Measurements from ENCODE around the gene ANKRD18B. TPM values are rescaled to one million over a fixed set of nuclear protein-coding genes. Genes with fewer than 3 reads are reported as not detected.
A peak's percentile ranks its signal among the peaks of the same experiment; 100 is the strongest.
"Not testable (repeated sequence)": the region's sequence is repeated elsewhere in the genome, so short reads cannot be mapped to it uniquely, and the experiment has no call there.

ANKRD18B gene
- total RNA-seq (2022) (30.5 and 30.8 TPM in 2 replicates), Bru-seq, nascent RNA (percentile 77 among the genes with signal in this experiment), BruChase-seq, experiment 1, labeled RNA remaining after a 6-hour chase (percentile 79 among the genes with signal in this experiment), BruChase-seq, experiment 2, labeled RNA remaining after a 2-hour chase (percentile 81 among the genes with signal in this experiment)
- long read RNA-seq, partial matches to known transcripts: 0 of 5 reads
- long read RNA-seq, other reads (novel, unspliced or antisense): 5 of 5 reads

DNA sequence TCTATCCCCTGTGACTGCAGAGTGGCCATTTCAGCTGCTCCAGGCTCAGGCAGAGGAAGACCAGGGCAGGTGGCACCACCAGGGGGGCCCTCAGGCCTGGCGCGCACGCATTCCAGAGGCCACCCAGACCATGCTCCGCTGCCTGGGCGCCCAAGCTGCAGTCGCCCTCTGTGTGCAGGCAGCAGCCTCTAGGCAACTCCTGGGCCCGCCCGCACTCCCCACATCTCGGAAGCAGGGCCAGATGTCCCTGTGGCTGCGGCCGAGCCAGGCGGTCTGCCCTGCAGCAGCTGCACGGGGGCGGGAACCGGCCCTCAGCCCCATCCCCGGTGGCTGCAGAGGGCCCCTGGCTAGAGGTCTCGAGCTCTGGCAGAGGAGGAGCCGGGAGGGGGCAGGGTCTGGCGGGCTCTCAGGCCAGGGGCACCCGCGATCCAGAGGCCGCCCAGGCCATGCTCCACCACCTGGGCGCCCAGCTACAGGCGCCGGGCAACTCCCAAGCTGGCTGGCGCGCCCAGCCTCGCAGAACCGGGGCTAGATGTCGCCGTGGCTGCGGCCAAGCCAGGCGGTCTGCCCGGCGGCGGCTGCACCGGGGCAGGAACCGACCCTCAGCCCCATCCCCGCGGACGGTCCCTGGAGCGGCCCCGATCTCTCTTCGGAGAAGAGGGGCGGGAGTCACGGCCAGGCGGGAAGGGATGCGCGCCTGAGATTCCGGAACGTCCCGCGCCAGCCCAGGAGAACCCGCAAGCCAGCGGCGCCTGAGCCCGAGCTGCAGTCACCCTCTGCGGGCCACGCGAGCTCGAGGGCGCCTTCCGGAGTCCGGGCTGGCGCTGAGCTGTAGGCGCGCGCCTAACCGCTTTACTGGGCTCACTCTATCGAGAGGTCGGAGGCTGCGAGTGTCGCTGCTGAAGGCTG is at the start of gene ANKRD18B:
TSS of gene ANKRD18B (plus strand) at position 855 of the 909 bp plus-strand sequence. CDS start 239 bp downstream, outside the sequence.
- intact Hi-C loops (cut with micrococcal nuclease; ENCODE audit: unreplicated experiment); H3K9me3 Mint-ChIP-seq (ENCODE audit: low read depth, unreplicated experiment); BruUV-seq (replicated peaks); H3K27me3 Mint-ChIP-seq (ENCODE audit: unreplicated experiment): not testable (repeated sequence)
- DNase-seq: peak; percentile 77
- Mint-ChIP-seq H3K4me1 (ENCODE audit: low read depth, unreplicated experiment) (peaks cover 22% of the 10 kb centered on the region), H3K36me3 (ENCODE audit: insufficient read depth, unreplicated experiment) (peaks cover 30% of the 10 kb centered on the region), H3K27ac (ENCODE audit: unreplicated experiment) (peak within 1 kb of the TSS; percentile 89), H3K4me3 (ENCODE audit: low read depth, unreplicated experiment) (peak within 1 kb of the TSS; percentile 91)
- CTCF ChIA-PET: interaction anchor here (1.2 to 2.3 kb wide), 3 partner anchors 13 to 50 kb away, joined by 3 to 11 read pairs (median 4); partner anchors contain the start of gene NOL6
- TF ChIP-seq, protein P1, sequence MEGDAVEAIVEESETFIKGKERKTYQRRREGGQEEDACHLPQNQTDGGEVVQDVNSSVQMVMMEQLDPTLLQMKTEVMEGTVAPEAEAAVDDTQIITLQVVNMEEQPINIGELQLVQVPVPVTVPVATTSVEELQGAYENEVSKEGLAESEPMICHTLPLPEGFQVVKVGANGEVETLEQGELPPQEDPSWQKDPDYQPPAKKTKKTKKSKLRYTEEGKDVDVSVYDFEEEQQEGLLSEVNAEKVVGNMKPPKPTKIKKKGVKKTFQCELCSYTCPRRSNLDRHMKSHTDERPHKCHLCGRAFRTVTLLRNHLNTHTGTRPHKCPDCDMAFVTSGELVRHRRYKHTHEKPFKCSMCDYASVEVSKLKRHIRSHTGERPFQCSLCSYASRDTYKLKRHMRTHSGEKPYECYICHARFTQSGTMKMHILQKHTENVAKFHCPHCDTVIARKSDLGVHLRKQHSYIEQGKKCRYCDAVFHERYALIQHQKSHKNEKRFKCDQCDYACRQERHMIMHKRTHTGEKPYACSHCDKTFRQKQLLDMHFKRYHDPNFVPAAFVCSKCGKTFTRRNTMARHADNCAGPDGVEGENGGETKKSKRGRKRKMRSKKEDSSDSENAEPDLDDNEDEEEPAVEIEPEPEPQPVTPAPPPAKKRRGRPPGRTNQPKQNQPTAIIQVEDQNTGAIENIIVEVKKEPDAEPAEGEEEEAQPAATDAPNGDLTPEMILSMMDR (IDR thresholded peaks at IDR 0.05; ENCODE audit: unreplicated experiment): peak; percentile 14

DNA sequence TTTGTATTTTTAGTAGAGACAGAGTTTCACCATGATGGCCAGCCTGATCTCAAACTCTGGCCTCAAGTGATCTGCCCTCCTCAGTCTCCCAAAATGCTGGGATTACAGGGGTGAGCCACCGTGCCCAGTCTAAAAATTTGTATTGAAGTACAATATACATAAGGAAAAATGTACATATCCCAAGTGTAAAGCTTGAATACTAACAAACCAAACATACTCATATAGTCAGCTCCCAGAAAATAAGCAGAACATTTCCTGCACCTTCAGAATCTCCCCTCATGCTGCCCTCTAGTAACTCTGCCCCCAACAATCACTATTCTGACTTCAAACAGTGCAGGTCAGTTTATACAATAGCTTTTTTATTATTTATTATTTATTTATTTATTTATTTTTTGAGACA is 48.7 kb upstream of the ANKRD18B start:
- intact Hi-C loops (cut with micrococcal nuclease; ENCODE audit: unreplicated experiment): no loop called here
- H3K4me1 Mint-ChIP-seq (ENCODE audit: low read depth, unreplicated experiment): peaks cover 9% of the 10 kb centered on the region
- BruUV-seq (replicated peaks): no TSS peak
- H3K36me3 Mint-ChIP-seq (ENCODE audit: insufficient read depth, unreplicated experiment): peaks cover 28% of the 10 kb centered on the region
- H3K27me3 Mint-ChIP-seq (ENCODE audit: unreplicated experiment): no peaks in the 10 kb centered on the region
- no peak for DNase-seq
- TF ChIP-seq, protein P1 (IDR thresholded peaks at IDR 0.05; ENCODE audit: unreplicated experiment): no peak
- CTCF ChIA-PET: no interaction called here
- no peak overlapping the region for H3K4me3 Mint-ChIP-seq (ENCODE audit: low read depth, unreplicated experiment)
- H3K9me3 Mint-ChIP-seq (ENCODE audit: low read depth, unreplicated experiment): no peaks in the 10 kb centered on the region
- H3K27ac Mint-ChIP-seq (ENCODE audit: unreplicated experiment): no peak overlapping the region

DNA sequence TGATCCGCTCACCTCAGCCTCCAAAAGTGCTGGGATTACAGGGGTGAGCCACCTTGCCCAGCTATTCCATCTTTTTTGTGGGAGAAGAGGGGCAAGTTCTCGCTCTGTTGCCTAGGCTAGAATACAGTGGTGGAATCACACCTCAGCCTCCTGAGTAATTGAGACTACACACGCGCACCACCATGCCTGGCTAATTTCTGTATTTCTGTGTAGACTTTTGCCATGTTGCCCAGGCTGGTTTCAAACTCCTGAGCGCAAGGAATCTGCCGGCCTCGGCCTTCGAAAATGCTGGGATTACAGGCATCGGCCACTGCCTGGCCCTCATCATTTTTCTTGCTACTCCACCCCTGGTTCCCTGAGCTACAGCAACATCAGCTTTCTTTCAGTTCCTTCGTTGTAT is 47.5 kb upstream of the ANKRD18B start:
- BruUV-seq (replicated peaks): no TSS peak
- intact Hi-C loops (cut with micrococcal nuclease; ENCODE audit: unreplicated experiment): no loop called here
- H3K27me3 Mint-ChIP-seq (ENCODE audit: unreplicated experiment): no peaks in the 10 kb centered on the region
- no peaks in the 10 kb centered on the region for H3K9me3 Mint-ChIP-seq (ENCODE audit: low read depth, unreplicated experiment)
- no peak overlapping the region for H3K27ac Mint-ChIP-seq (ENCODE audit: unreplicated experiment)
- peaks cover 5% of the 10 kb centered on the region for H3K4me1 Mint-ChIP-seq (ENCODE audit: low read depth, unreplicated experiment)
- H3K4me3 Mint-ChIP-seq (ENCODE audit: low read depth, unreplicated experiment): no peak overlapping the region
- CTCF ChIA-PET: no interaction called here
- no peak for DNase-seq
- H3K36me3 Mint-ChIP-seq (ENCODE audit: insufficient read depth, unreplicated experiment): peaks cover 17% of the 10 kb centered on the region
- TF ChIP-seq, protein P1 (IDR thresholded peaks at IDR 0.05; ENCODE audit: unreplicated experiment): no peak

DNA sequence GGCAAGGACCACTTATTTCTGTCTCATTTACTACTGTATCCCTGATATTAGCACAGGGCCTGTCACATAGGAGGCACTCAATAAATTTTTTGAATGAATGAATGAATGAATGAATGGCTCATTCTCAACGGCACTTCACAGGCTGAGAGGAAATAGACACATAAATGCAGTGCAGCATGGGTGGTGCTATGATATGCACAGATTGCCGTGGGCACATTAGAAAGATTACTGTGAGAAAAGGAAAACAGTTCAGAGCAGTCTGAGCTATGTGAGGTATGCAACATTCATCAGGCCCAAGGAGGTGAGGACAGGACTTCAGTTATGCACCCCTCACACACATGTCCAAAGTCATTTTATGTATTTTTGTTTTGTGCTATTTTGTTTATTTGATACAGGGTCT is 43.9 kb upstream of the ANKRD18B start:
- TF ChIP-seq, protein P1 (IDR thresholded peaks at IDR 0.05; ENCODE audit: unreplicated experiment): no peak
- no TSS peak for BruUV-seq (replicated peaks)
- Mint-ChIP-seq H3K27ac (ENCODE audit: unreplicated experiment) (no peak overlapping the region), H3K4me1 (ENCODE audit: low read depth, unreplicated experiment) (no peaks in the 10 kb centered on the region), H3K36me3 (ENCODE audit: insufficient read depth, unreplicated experiment) (no peaks in the 10 kb centered on the region), H3K27me3 (ENCODE audit: unreplicated experiment) (no peaks in the 10 kb centered on the region), H3K4me3 (ENCODE audit: low read depth, unreplicated experiment) (no peak overlapping the region), H3K9me3 (ENCODE audit: low read depth, unreplicated experiment) (no peaks in the 10 kb centered on the region)
- intact Hi-C loops (cut with micrococcal nuclease; ENCODE audit: unreplicated experiment): no loop called here
- DNase-seq: no peak
- CTCF ChIA-PET: no interaction called here

All from Calu3 (cell line).